GM12872 (cell line): ENCODE data around the gene HOXB1.

ENCODE experiments used
- CTCF ChIP-seq: IDR thresholded peaks from 3 replicates; pipeline ENCODE4 v1.5.1; 2011; ENCODE audit warnings: low read depth, mild to moderate bottlenecking, low read length, moderate library complexity; ENCODE audit not compliant: insufficient read depth

Gene HOXB1

GRCh38 chr17:48570325-48571023 lies 39.7 kb upstream of the HOXB1 start:
- no peak for TF ChIP-seq CTCF

GRCh38 chr17:48569674-48570324 lies 39.0 kb upstream of the HOXB1 start:
- no peak for TF ChIP-seq CTCF

- no peak for TF ChIP-seq CTCF
Measured at GRCh38 chr17:48569240-48569582, 38.4 kb upstream of the HOXB1 start.

GRCh38 chr17:48568499-48569239 lies 37.9 kb upstream of the HOXB1 start:
- no peak for TF ChIP-seq CTCF

- no peak for TF ChIP-seq CTCF
Measured at GRCh38 chr17:48567646-48568354, 37.0 kb upstream of the HOXB1 start.

GRCh38 chr17:48567209-48567608 lies 36.4 kb upstream of the HOXB1 start:
- no peak for TF ChIP-seq CTCF

GRCh38 chr17:48566717-48567116 lies 35.9 kb upstream of the HOXB1 start:
- TF ChIP-seq CTCF, result no peak
